Endodermal cell (in vitro differentiated cells): ENCODE data around the gene EYA3. TPM values are rescaled to one million over a fixed set of nuclear protein-coding genes. Genes with fewer than 3 reads are reported as not detected.

Experiments used
- DNase-seq: peaks from one replicate; pipeline ENCODE4 v3.0.0-alpha.2; 2017
- H3K27ac ChIP-seq: 2 replicates; pipeline ENCODE4 v1.5.1; 2013; ENCODE audit warnings: mild to moderate bottlenecking, low read depth, low read length, moderate library complexity
- H3K27me3 ChIP-seq: 2 replicates; pipeline ENCODE4 v1.6.1; 2013; ENCODE audit warnings: mild to moderate bottlenecking, low read length, moderate library complexity; ENCODE audit not compliant: insufficient read depth, control insufficient read depth, poor library complexity, severe bottlenecking
- H3K36me3 ChIP-seq: 2 replicates; pipeline ENCODE4 v1.7.0; 2013; ENCODE audit warnings: mild to moderate bottlenecking, low read length, moderate library complexity; ENCODE audit not compliant: control insufficient read depth, insufficient read depth
- H3K4me1 ChIP-seq: one replicate; pipeline ENCODE4 v1.7.0; 2013; ENCODE audit warnings: low read length; ENCODE audit not compliant: control insufficient read depth, insufficient read depth
- H3K4me3 ChIP-seq: 2 replicates; pipeline ENCODE4 v1.5.1; 2013; ENCODE audit warnings: mild to moderate bottlenecking, low read length, moderate library complexity
- H3K9ac ChIP-seq: 2 replicates; pipeline ENCODE4 v1.6.1; 2013; ENCODE audit warnings: mild to moderate bottlenecking, low read length, moderate library complexity; ENCODE audit not compliant: poor library complexity, severe bottlenecking; ENCODE audit errors: extremely low read depth
- H3K9me3 ChIP-seq: 2 replicates; pipeline ENCODE4 v1.6.1; 2013; ENCODE audit warnings: mild to moderate bottlenecking, low read length, moderate library complexity; ENCODE audit not compliant: control insufficient read depth
- H3K27ac Mint-ChIP-seq: 2 replicates; pipeline ENCODE4 v1.8.0; 2020; ENCODE audit warnings: mixed read lengths
- H3K27me3 Mint-ChIP-seq: 2 replicates; pipeline ENCODE4 v1.8.0; 2021; ENCODE audit warnings: mild to moderate bottlenecking, mixed read lengths; ENCODE audit not compliant: insufficient read depth
- H3K36me3 Mint-ChIP-seq: 2 replicates; pipeline ENCODE4 v1.8.0; 2020; ENCODE audit warnings: low read depth, mixed read lengths
- H3K4me1 Mint-ChIP-seq: 2 replicates; pipeline ENCODE4 v1.8.0; 2020; ENCODE audit warnings: mixed read lengths
- H3K4me3 Mint-ChIP-seq: 2 replicates; pipeline ENCODE4 v1.8.0; 2020; ENCODE audit warnings: mild to moderate bottlenecking, moderate library complexity, mixed read lengths
- H3K9me3 Mint-ChIP-seq: 2 replicates; pipeline ENCODE4 v1.8.0; 2020; ENCODE audit warnings: mild to moderate bottlenecking, mixed read lengths
- WGBS, 2 experiments: methylation state at CpG; one replicate each; pipeline versions ENCODE4 v1.1.5 to v1.1.7; 2013; ENCODE audit warnings: missing lambda C conversion rate in 2 of 2, mixed read lengths in 1 of 2; ENCODE audit not compliant: insufficient coverage in 1 of 2, insufficient read length in 1 of 2; 5-methylcytosine and 5-hydroxymethylcytosine counted together
- long read RNA-seq, 4 experiments: library from polyadenylated mRNA in 2 of 4; library from RNA in 1 of 4; library from capped mRNA in 1 of 4; stranded (forward) in 3 of 4; unstranded in 1 of 4; transcript quantifications; one replicate each; pipeline ENCODE4 v2.0.0, GENCODE V29; 2020 to 2021; ENCODE audit warnings: inconsistent platforms in 1 of 4
- polyA plus RNA-seq, 2 experiments: library from polyadenylated mRNA; stranded (reverse); fragments of 50-300 nt; gene quantifications; one replicate each; pipeline ENCODE4 v1.2.3, GENCODE V29; 2013
- total RNA-seq, 2 donors: library from RNA; stranded (reverse); fragmentation: NEBNext Ultra II Directional in 1 of 2; extraction: Animal tissue kit (Norgen Biotek cat#: 25700) in 1 of 2; gene quantifications; 2 replicates in 1 of 2; 3 replicates in 1 of 2; pipeline ENCODE4 v1.2.1, GENCODE V29; 2021
- TF ChIP-seq, protein P1 (sequence below): fragments of 200-600 bp; sonication (generic); conservative IDR thresholded peaks from 2 replicates; pipeline ENCODE4 v1.5.0; 2021; ENCODE audit warnings: antibody characterized with exemption, mild to moderate bottlenecking

The EYA3 gene, protein sequence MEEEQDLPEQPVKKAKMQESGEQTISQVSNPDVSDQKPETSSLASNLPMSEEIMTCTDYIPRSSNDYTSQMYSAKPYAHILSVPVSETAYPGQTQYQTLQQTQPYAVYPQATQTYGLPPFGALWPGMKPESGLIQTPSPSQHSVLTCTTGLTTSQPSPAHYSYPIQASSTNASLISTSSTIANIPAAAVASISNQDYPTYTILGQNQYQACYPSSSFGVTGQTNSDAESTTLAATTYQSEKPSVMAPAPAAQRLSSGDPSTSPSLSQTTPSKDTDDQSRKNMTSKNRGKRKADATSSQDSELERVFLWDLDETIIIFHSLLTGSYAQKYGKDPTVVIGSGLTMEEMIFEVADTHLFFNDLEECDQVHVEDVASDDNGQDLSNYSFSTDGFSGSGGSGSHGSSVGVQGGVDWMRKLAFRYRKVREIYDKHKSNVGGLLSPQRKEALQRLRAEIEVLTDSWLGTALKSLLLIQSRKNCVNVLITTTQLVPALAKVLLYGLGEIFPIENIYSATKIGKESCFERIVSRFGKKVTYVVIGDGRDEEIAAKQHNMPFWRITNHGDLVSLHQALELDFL
- total RNA-seq: 10 to 100 TPM; 29.3 to 32.8 TPM
- 23.9 TPM for polyA plus RNA-seq (2013, experiment 1 of 2)
- polyA plus RNA-seq (2013, experiment 2 of 2): 19.5 TPM
- long read RNA-seq, experiment 1, partial matches to known transcripts: 0 of 3 reads
- long read RNA-seq, experiment 1, other reads (novel, unspliced or antisense): 3 of 3 reads
- long read RNA-seq, experiment 2, full-length matches to known transcripts: 12 of 35 reads
- long read RNA-seq, experiment 2, partial matches to known transcripts: 10 of 35 reads
- long read RNA-seq, experiment 2, other reads (novel, unspliced or antisense): 13 of 35 reads
- long read RNA-seq, experiment 3, full-length matches to known transcripts: 3 of 20 reads
- long read RNA-seq, experiment 3, partial matches to known transcripts: 10 of 20 reads
- long read RNA-seq, experiment 3, other reads (novel, unspliced or antisense): 7 of 20 reads
- long read RNA-seq, experiment 4, full-length matches to known transcripts: 3 of 15 reads
- long read RNA-seq, experiment 4, partial matches to known transcripts: 10 of 15 reads
- long read RNA-seq, experiment 4, other reads (novel, unspliced or antisense): 2 of 15 reads

DNA sequence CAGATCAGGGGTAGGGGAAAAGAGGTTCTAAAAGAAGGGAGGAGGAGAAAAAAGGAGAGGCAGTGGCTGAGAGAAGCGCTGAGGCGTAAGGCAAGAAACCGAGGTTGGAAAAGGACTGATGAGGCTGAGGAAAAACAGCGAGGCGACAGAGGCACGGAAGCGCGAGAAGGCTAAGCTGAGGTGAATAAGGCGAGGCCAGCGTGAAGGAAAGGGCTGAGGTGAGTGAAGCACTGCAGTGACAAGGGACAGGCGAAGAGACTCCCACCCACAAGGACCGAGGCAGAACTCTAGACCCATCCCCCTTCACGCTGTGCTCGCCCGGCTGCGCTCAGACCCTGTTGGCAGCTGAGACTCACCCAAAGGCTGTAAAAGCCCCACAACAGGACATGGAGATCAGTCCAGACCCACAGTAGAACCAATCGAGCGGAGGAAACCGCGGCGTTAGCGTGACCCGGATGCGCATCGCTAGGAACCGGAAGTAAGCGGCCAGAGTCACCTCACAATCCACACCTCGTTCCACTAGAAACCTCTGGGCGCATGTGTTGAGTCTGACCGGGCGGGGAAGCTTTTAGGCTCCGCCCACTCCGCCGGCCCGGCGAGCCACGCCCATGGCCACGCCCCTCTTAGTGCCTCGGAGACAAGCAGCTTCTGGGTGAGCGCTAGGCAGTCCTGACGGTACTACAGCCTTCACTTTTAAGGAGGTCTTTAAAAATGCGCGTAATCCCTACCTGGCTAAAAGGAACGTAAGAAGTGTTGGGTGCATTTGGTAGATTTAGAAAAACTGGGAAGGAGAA lies at the start of gene EYA3:
Gene EYA3 (minus strand): TSS at position 443 of the 794 bp plus-strand sequence. CDS start 30,584 bp downstream, outside the sequence.
- Histone ChIP-seq H3K9me3 (no peaks in the 10 kb centered on the region), H3K4me1 (peaks cover 7% of the 10 kb centered on the region), H3K27me3 (no peaks in the 10 kb centered on the region), H3K27ac (peak within 1 kb of the TSS; percentile 75), H3K4me3 (peak within 1 kb of the TSS; percentile 99), H3K36me3 (no peaks in the 10 kb centered on the region), H3K9ac (peak within 1 kb of the TSS; percentile 88)
- WGBS, 2 experiments: 0 to 1% methylated on average over 16 to 44 of the region's 44 CpGs
- Mint-ChIP-seq H3K36me3 (no peaks in the 10 kb centered on the region), H3K4me1 (peaks cover 22% of the 10 kb centered on the region), H3K4me3 (peak within 1 kb of the TSS; percentile 95), H3K9me3 (no peaks in the 10 kb centered on the region), H3K27ac (peak within 1 kb of the TSS; percentile 97), H3K27me3 (no peaks in the 10 kb centered on the region)
- DNase-seq: peak; percentile 100
- TF ChIP-seq, protein P1, sequence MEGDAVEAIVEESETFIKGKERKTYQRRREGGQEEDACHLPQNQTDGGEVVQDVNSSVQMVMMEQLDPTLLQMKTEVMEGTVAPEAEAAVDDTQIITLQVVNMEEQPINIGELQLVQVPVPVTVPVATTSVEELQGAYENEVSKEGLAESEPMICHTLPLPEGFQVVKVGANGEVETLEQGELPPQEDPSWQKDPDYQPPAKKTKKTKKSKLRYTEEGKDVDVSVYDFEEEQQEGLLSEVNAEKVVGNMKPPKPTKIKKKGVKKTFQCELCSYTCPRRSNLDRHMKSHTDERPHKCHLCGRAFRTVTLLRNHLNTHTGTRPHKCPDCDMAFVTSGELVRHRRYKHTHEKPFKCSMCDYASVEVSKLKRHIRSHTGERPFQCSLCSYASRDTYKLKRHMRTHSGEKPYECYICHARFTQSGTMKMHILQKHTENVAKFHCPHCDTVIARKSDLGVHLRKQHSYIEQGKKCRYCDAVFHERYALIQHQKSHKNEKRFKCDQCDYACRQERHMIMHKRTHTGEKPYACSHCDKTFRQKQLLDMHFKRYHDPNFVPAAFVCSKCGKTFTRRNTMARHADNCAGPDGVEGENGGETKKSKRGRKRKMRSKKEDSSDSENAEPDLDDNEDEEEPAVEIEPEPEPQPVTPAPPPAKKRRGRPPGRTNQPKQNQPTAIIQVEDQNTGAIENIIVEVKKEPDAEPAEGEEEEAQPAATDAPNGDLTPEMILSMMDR: no peak

DNA sequence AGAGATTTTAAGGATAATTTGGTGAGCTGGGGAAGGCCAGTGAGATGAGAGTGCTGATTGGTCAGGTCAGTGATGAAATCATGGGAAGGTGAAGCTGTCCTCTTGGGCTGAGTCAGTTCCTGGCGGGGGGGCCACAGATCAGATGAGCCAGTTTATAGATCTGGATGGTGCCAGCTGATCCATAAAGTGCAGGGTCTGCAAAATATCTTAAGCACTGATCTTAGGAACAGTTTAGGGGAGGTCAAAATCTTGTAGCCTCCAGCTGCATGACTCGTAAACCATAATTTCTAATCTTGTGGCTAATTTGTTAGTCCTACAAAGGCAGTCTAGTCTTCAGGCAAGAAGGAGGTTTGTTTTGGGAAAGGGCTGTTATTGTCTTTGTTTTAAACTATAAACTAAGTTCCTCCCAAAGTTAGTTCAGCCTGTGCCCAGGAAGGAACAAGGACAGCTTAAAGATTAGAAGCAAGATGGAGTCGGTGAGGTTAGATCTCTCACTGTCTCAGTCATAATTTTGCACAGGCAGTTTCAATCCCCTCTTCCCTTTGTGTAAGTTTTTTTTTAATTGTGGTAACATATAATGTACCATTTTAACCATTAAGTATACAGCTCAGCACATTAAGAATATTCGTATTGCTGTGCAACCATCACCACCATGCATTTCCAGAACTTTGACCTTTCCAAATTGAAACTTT lies 48.7 kb upstream of the EYA3 start:
- no peak for DNase-seq
- no peaks in the 10 kb centered on the region for H3K36me3 ChIP-seq
- no peaks in the 10 kb centered on the region for H3K4me1 ChIP-seq
- TF ChIP-seq, protein P1: no peak
- H3K9me3 Mint-ChIP-seq: peaks cover 14% of the 10 kb centered on the region
- no peak overlapping the region for H3K4me3 Mint-ChIP-seq
- WGBS, 2 experiments: 89 to 95% methylated on average over 4 of the region's 4 CpGs
- H3K4me3 ChIP-seq: no peak overlapping the region
- no peaks in the 10 kb centered on the region for H3K4me1 Mint-ChIP-seq
- H3K27ac ChIP-seq: no peak overlapping the region
- H3K9me3 ChIP-seq: peaks cover 6% of the 10 kb centered on the region
- H3K27me3 Mint-ChIP-seq: peaks cover 3% of the 10 kb centered on the region
- H3K9ac ChIP-seq: no peak overlapping the region
- no peak overlapping the region for H3K27ac Mint-ChIP-seq
- H3K27me3 ChIP-seq: no peaks in the 10 kb centered on the region
- H3K36me3 Mint-ChIP-seq: no peaks in the 10 kb centered on the region
